Fibroblast of skin of right biceps (primary cell): ENCODE results near the gene SELENON.

Experiments used
- DNase-seq: peaks from one replicate; pipeline ENCODE4 v3.0.0-alpha.2; 2013

The SELENON gene

DNA sequence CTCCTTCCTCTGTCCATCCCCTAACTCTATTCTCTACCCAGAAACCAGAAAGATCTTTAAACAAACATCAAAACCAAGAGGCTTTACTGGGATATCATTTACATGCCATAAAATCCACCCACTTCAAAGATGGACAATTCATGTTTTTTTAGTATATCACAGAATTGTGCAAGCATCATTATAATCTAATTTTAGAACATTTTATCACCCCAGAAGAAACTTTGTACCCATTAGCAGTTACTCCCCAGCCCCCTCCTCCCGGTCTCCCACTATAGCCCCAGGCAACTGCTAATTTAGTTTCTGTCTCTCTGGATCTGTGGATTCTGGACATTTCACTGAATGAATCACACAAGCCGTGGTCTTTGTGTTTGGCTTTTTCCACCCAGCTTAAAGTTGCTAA lies 4.8 kb upstream of the SELENON start:
- no peak for DNase-seq

DNA sequence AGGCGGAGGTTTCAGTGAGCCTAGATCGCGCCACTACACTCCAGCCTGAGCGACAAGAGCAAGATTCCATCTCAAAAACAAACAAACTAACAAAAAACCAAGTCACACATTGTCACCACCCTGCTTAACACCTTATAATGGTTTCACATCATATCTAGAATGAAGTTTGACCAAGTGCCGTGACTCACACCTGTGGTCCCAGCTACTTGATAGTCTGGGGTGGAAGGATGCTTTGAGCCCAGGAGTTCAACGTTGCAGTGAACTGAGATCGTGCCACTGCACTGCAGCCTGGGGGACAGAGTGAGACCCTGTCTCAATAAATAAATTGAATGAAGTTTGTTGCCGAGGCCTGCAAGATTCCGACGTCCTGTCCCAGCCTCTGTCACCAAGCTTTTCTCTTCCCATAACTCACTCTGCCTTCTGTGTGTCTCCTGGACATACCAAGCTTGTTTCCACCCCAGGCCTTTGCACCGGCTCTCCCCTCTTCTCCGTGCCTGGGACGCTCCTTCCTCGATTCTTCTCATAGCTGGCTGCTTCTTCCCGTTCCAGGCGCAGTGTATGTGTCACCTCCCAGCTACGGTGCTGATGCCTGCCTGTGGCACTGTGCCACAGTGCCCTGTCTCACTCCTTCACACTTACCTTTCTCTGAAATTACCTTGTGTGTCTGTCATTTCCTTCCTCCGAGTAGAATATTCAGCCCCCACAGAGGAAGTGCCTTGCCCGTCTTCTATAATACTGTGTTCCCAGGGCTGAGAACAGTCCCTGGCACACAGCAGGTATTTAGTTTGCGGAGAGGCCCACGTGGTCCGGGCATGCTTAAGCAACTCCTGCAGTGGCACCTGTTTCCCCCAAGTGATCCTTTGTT lies 3.8 kb upstream of the SELENON start:
- DNase-seq, result no peak

DNA sequence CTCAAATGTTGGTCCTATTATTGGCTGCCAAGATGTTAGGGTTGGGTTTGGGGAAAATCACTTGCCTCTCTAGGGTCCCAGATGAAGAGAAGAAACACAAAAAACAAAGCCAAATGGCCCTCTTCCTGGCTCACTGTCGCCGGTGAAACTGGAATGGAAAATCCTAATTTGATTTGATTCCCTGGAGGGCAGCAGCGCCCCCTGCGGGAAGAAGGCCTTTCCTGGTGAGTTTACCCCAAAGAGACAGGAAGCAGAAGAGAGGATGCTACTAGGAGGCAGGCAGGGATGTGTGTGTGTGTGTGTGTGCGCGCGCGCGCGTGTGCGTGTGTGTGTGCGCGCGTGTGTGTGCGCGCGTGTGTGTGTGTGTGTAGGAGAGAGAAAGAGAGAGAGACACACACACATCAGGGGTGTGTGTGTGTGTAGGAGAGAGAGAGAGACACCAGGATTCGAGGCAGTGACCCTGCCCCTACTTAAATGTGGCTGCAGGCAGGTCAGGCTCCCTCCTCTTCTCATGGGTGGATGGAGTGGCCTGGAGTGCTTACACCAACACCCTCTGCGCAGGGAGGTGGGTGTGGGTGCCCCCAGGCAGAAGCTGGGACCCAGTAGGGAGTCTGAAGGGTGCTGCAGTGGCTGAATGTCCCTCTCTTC lies 3.1 kb upstream of the SELENON start:
- peak; percentile 74 for DNase-seq

DNA sequence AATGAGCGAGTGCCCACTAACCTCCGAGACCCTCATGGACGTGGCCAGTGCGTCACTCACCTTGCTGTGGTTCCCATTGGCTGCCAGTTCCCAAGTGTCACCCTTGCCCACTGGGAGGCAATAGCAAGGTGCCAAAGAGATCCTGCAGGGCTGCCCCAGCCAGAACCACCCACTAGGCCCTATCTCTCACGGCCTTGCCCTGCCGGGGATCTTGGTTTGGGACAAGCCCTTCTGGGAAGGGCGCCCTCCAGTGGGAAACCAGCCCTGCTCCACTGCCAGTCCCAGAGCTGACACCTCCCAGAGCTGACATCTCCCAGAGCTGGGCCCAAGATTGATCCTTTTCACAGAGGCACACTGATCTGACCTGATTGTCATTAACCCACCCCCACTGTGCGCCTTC lies 2.1 kb upstream of the SELENON start:
- DNase-seq, result no peak

DNA sequence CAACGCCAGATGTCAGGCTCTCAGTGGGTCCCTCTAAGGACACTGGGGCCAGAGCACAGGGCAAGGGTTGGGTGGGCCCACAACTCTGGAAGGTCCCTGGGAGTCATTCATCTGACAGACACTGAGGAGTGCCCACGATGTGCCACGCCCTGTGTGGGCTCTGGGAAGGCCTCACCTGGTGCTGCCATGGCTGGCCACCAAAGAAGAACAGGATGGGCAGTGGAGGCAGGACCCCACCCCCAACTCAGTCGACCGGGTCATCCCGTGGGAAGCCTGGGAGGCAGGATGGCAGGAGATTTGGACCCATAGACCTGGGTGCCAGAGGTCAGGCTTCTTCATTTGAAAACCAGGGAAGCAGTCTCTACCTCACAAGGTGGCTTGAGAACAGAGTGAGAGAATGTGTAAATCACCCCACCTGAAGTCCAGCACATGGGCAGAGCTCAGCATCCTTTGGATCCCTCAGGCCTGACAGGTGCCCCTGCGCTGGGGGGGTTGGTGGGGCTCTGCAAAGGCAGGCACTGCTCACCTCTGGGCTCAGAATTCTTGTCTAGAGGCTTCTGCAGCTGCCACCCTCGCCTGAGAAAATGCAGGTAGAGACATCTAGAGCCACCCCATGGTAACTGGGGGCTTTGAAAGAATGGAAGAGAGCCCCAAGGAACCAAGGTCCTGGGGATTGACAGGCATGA lies 1.2 kb upstream of the SELENON start:
- DNase-seq, result no peak

DNA sequence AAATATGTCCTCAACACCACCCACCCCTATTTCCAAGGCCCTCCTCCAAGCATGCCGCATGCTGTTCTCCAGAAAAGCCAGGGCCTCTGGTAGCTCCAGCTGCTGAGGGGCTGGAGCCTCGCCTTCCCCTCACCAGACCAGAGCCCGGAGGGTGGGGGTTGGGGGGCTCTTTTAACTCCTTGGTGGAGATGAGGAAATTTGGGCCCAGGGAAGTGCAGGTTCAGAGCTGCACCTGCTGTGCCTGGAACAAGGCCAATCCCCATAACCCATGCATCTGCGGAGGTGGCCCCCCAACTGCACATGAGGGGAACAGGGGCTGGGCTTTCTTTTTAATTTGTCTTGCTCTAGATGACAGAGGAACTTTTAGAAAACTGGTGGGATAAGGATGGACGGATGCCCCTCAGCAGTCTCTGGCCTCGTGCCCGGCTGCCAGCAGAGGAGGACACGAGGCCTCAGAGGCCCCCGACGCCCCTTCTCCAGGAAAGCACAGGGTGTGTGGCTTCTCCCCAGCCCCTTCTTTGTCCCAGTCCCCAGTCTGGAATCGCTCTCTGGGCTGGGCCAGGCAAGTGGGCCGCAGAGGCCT lies 550 bp upstream of the SELENON start:
- no peak for DNase-seq

DNA sequence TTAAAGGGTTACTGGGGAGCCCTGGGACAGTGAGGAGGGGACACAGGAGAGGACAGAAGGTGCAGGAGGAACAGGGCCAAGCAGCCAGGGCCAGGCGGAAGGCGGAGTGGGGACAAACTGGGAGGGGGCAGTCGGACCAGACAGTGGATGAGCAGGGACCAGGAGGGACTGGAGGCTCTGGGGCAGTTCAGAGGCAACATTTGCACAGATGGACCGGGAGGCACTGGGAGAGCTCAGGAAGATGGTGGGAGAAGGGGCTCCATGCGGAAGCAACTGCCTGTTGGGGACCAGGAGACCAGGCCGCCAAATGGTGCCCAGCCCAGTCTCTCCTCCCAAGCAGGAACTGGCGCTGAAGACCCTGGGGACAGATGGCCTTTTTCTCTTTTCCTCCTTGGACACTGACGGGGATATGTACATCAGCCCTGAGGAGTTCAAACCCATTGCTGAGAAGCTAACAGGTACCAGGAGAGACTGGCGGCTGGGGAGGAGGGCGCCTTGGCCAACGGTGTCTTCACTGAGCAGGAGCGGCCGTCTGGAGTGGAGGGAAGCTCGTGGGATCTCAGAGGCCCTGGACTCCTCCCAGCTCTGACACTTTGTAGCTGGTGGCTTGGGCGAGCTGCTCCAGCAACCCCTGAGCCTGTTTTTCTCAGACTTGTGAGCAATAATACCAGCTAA lies 847 bp downstream of the SELENON start:
- no peak for DNase-seq

DNA sequence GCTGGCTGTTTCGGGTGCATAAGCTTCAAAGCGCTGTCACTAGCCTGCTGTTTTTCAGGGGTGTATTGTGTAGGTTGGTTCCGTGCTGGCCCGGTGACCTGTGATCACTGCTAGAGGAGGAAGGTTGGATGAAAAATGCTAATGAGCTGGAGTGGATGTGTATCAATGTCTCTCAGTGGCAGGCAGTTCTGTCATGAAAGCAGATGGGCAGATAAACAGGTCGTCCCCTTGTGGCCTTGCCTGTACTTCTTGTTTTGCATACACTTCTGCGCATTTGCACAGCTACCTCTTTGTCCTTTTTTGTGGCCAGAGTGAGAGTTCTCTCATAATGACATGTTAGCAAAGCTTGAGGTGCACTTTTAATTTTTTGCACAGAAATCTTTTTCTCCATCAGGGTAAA lies 2.9 kb downstream of the SELENON start:
- DNase-seq, result no peak

DNA sequence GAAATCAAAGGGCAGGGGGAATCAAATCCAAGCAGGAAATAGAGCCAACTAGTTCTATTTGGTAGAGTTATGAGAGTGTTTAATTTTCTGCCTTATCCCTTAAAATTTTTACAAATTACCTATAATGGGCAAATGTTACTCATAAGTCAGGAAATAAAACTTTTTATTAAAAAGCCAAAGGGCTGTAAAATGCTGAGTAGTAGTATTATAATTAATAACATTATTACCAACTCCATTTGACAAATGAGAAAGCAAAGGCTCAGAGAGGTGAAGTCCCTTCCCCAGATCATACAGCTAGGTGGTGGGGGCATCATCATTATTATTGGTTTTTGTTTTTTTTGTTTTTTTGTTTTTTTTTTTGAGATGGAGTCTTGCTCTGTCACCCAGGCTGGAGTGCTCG lies 3.4 kb downstream of the SELENON start:
- DNase-seq, result no peak

DNA sequence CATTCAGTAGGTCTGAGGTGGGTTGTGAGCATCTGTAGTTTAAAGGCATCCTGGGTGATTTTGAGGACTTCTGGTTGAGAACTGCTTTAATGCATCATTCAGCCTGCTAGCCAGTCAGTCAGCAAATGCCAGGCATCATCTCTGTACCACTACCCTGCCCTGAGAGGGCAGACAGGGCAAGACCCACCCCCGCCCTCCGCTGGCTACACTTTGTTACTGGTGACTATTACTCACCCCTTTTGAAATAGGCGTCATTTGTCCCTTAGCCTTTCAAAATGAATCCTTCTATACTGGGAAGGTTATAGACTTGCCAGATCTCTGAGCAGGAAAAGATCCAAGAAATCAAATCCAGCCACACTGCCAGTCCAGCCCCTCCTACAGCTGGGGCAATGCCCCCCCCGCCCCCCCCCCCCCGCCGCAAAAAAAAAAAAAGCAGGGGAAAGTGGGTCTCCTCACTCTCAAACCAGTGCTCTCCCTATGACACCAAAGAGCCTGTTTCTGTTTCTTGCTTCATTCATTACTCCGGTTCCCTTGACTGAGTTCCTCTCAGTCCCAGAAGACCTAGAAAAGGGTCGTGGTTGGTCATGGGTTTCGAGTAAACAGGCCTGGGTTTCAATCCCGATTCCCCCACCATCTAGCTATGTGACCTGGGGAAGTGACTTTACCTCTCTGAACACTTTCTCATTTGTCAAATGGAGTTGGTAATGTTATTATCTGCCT lies 4.4 kb downstream of the SELENON start:
- no peak for DNase-seq

DNA sequence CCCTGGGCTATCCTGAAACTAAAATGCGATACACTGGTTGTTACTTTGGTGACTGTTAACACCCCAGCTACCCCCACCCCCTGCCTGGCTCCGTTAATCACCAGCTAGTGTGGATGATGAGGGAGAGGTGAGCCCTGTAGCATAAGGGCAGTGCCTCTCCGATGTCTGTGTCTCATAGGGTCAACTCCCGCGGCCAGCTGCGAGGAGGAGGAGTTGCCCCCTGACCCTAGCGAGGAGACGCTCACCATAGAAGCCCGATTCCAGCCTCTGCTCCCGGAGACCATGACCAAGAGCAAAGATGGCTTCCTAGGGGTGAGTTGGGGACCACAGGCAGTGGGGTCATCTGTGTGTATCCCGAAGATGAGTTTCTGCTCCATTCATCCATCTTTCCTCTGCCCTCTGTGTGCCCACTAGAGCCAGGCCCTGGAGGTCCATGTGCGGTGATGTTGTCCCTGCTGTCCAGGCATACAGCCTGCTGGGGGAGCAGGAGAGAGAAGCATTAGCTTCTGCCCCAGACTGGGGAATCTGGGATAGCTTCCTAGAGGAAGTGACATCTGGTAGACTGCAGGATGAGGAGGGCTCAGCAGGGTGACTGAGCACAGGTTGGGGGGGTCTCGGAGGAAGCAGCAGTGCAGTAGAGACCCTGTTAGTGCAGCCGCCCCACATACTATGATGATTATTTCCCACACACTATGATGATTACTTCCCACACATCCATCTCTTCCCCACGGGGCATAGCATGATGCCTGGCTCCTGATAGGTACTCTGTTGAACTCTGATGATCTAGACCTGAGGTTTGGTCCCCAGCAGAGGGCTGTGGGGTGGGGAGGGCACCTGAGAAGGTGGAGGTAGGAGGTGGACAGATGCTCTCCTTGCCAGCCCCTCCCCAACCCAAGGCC lies 5.2 kb downstream of the SELENON start:
- DNase-seq, result no peak

DNA sequence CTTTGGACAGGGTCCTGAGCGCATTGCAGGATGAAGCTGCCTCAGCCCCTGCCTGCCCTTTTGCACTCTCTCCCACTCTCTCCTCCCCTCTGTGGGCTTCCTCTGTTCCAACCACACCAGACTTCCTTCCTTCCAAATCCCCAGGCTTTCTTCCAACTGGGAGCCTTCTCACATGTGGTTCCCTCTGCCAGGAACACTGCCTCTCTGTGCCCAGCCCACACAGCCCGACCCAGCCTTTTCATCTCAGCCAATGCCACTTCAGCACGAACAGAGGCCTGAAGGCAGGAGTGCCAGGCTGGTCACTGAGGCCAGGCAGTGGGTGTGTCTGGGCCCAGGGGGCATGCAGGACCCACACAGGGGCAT lies 5.9 kb downstream of the SELENON start:
- DNase-seq, result no peak

DNA sequence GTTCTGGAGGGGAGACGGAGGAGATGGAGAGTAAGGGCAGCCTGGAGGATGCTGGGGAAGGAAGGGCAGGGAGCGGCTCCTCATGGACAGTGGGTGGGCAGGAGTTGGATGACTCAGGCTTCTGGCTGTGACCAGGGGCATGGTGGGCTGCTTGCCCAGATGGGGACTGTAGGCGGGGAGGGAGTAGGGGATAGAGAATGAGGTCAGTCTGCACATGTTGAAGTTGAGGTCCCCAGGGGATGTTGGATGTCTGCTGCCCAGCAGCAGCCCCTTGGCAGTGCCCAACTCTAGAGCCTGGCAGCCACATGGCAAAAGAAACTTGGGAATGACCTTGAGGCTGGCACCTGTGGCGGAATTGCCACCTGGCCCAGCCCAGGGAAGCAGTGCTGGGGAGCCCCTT lies 6.4 kb downstream of the SELENON start:
- no peak for DNase-seq

DNA sequence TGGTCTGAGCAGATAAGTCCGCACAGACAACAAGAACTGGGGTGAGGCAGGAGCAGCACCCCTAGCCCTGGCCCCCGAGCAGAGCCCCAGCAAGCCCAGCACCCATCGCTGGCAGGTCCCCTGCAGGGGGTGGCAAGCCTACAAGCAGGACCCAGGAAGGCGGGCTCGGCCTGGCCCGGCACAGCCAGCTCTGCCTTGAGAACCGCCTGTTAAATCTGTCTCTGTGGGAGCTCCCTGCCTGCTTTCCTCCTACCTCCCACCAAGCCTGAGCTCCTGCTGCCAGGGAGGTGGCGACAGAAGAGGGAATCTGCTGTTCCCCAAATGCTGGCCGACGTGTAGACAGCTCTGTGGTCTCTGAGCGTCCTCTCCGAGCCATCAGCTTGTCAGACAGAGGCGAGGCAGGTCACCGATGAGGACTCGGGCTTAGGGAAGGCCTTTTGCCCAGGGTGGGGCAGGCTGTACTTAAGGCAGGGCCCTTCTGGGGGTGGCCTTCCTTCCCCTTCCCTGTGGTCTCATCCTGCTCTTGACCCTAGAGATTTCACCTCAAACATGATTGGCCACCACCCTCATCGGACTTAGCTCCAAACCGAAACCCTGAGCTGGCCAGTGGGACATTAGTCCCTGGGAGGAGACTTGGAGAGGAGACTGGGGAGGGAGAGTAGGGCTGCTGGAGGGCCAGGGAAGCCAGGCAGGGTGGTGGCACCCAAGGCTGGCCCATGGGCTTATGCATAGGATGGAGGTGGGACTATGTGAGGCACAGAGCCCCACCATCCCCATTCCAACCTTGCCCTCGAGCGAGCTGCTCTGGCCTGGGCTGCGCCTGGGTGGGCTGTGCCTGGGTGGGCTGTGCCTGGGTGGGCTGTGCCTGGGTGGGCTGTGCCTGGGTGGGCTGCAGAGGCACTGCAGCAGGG lies 7.7 kb downstream of the SELENON start:
- DNase-seq, result no peak

DNA sequence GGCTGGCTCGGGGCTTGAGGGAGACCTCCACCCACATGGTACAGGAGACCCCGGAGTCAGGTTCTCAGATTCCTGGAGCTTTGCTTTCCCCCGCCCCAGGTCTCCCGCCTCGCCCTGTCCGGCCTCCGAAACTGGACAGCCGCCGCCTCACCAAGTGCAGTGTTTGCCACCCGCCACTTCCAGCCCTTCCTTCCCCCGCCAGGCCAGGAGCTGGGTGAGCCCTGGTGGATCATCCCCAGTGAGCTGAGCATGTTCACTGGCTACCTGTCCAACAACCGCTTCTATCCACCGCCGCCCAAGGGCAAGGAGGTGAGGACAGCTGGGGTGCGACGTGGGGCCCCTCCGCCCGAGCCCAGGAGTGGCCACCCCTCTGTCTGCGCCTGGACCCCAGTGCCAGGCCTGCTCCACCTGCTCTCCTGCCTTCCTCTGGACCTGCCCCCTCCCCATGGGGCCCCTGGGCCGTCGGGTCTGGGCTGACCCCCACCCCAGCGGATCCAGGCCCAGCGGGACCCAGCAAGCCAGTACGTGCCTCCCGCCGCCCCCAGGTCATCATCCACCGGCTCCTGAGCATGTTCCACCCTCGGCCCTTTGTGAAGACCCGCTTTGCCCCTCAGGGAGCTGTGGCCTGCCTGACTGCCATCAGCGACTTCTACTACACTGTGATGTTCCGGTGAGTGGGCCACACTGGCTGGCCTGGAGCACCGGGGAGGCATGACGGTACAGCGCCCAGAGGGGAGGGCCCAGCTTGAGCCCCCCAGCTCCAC lies 8.7 kb downstream of the SELENON start:
- no peak for DNase-seq

DNA sequence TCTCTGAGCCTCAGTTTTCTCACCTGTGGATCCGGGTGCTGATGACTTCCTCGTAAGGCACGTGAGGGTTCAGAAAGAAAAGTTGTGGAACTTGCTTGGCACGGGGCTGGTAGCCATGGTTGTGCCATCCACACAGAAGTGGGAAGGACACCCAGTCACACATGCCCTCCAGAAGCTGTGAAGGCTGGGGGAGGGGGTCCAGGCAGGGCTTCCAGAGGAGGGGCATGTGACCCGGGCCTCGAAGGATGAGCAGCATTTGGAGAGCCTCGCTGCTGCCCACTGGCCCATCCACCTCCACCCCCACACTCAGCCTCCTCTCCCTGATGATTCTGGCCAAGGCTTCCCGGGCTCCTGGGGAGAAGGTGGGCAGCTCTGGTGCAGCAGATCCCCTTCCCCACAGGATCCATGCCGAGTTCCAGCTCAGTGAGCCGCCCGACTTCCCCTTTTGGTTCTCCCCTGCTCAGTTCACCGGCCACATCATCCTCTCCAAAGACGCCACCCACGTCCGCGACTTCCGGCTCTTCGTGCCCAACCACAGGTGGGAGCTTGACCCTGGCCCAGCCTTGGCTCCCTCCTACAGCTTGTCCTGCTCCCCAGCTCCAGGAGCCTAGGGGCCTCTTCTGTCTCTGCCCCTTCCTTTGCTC lies 9.4 kb downstream of the SELENON start:
- no peak for DNase-seq

DNA sequence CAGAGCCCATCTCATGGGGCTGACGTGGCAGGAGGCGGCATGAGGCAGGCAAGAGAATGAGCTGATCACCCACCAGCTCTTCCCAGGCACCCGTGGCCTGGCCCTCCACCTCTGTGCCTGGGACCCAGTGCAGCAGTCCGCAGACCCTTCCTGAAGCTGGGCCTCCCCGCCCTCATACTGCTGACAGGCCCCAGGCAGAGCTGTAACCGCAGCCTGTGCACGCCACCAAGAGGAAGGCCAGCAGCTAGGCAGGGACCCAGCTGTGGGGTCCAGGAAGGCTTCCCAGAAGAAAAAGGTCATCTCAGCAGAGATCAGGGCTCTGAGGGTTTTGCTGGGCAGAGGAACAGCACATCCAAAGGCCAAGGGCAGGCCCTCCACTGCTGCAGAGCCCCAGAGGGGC lies 9.9 kb downstream of the SELENON start:
- DNase-seq, result no peak

DNA sequence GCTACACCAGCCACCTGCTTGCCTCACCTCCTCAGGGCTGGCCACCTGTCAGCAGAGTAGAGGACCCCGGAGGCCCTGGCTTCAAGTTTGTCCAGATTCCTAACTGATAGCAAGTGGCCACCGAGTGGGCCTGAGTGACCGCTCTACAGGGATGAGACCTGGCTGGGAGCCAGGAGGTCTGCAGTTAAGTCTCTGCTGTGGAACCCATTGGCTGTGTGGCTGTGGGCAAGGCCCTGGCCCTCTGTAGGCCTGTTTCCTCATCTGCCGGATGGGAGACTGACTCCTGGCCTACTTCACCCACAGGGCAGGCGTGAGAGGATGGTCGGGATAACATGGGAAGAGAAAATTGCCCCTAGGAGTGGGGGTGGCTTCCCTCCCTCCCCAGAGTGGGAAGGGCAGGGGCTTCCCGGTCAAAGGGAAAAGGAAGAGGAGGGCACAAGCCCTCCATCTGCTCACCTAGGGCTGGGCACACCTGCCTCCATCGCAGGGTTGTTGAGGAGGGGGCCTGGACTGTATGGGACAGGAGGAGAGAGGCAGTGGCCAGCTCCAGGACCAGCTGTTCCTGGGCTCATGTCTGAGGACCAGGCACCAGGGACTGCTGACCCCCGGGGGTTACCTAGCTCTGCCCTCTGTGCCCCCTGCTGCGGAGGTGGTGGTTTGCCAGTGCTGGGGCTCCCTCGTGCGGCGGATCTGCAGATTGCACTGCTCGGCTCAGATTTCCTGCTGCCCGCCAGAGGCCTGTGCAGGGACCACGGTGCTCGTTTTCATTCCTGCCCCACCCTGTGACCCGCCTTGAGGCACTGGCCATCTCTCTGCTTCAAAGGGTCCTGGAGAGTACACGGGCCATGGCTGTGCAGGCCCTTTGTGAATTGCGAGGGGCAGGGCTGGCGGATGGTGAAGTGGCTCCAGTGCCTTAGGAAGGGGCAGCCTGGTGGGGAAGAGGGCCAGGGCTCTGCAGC lies 10.6 kb downstream of the SELENON start:
- DNase-seq, result peak; percentile 38
